ENCODE measurements around the gene ZNF792. TPM values are rescaled to one million over a fixed set of nuclear protein-coding genes. Genes with fewer than 3 reads are reported as not detected.
"Not testable (repeated sequence)": the region's sequence is repeated elsewhere in the genome, so short reads cannot be mapped to it uniquely, and the experiment has no call there.

The ZNF792 gene
- total RNA-seq, 2 donors from 2014 or later, result 30.2 to 32.1 TPM

- TF ChIP-seq, protein P1, sequence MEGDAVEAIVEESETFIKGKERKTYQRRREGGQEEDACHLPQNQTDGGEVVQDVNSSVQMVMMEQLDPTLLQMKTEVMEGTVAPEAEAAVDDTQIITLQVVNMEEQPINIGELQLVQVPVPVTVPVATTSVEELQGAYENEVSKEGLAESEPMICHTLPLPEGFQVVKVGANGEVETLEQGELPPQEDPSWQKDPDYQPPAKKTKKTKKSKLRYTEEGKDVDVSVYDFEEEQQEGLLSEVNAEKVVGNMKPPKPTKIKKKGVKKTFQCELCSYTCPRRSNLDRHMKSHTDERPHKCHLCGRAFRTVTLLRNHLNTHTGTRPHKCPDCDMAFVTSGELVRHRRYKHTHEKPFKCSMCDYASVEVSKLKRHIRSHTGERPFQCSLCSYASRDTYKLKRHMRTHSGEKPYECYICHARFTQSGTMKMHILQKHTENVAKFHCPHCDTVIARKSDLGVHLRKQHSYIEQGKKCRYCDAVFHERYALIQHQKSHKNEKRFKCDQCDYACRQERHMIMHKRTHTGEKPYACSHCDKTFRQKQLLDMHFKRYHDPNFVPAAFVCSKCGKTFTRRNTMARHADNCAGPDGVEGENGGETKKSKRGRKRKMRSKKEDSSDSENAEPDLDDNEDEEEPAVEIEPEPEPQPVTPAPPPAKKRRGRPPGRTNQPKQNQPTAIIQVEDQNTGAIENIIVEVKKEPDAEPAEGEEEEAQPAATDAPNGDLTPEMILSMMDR (conservative IDR thresholded peaks at IDR 0.05), result no peak
- H3K4me1 Mint-ChIP-seq, result peaks cover 38% of the 10 kb centered on the region
- no peak overlapping the region for H3K9ac ChIP-seq (ENCODE audit: extremely low read depth, low read length, poor library complexity, severe bottlenecking)
- peak; percentile 69 for DNase-seq
- no peaks in the 10 kb centered on the region for H3K4me1 ChIP-seq (ENCODE audit: control insufficient read depth, insufficient read depth, low read length)
- no peaks in the 10 kb centered on the region for H3K9me3 ChIP-seq (ENCODE audit: control insufficient read depth, low read length)
- no peaks in the 10 kb centered on the region for H3K27me3 ChIP-seq (ENCODE audit: control insufficient read depth, insufficient read depth, low read length, poor library complexity, severe bottlenecking)
- WGBS, 2 experiments (ENCODE audit: insufficient coverage in 1 of 2, insufficient read length in 1 of 2), result 45 to 53% methylated on average over 9 to 13 of the region's 13 CpGs
- peak overlapping the region; percentile 79 for H3K4me3 ChIP-seq (ENCODE audit: low read length)
- no peaks in the 10 kb centered on the region for H3K36me3 ChIP-seq (ENCODE audit: control insufficient read depth, insufficient read depth, low read length)
- H3K9me3 Mint-ChIP-seq, result peaks cover 6% of the 10 kb centered on the region
- peak overlapping the region; percentile 91 for H3K27ac Mint-ChIP-seq
- H3K27ac ChIP-seq (ENCODE audit: low read depth, low read length), result peak overlapping the region; percentile 89
- peak overlapping the region; percentile 85 for H3K4me3 Mint-ChIP-seq
- H3K27me3 Mint-ChIP-seq (ENCODE audit: insufficient read depth), result no peaks in the 10 kb centered on the region
- H3K36me3 Mint-ChIP-seq (ENCODE audit: low read depth), result peaks cover 10% of the 10 kb centered on the region
Observed at GRCh38 chr19:34998777-34999497, 34.9 kb upstream of the ZNF792 start.

GRCh38 chr19:34998224-34998623, 34.2 kb upstream of the ZNF792 start:
- H3K36me3 Mint-ChIP-seq (ENCODE audit: low read depth); H3K9me3 ChIP-seq (ENCODE audit: control insufficient read depth, low read length); H3K27me3 ChIP-seq (ENCODE audit: control insufficient read depth, insufficient read depth, low read length, poor library complexity, severe bottlenecking); H3K9ac ChIP-seq (ENCODE audit: extremely low read depth, low read length, poor library complexity, severe bottlenecking); H3K27me3 Mint-ChIP-seq (ENCODE audit: insufficient read depth); H3K36me3 ChIP-seq (ENCODE audit: control insufficient read depth, insufficient read depth, low read length); H3K4me3 Mint-ChIP-seq; H3K27ac Mint-ChIP-seq; DNase-seq; H3K9me3 Mint-ChIP-seq; H3K27ac ChIP-seq (ENCODE audit: low read depth, low read length); H3K4me3 ChIP-seq (ENCODE audit: low read length); H3K4me1 ChIP-seq (ENCODE audit: control insufficient read depth, insufficient read depth, low read length): not testable (repeated sequence)
- peaks cover 34% of the 10 kb centered on the region for H3K4me1 Mint-ChIP-seq
- WGBS, 2 experiments (ENCODE audit: insufficient coverage in 1 of 2, insufficient read length in 1 of 2), result 98% methylated on average over 4 of the region's 7 CpGs; no CpG with 5 or more reads in 1 of the 2 experiments

DNA sequence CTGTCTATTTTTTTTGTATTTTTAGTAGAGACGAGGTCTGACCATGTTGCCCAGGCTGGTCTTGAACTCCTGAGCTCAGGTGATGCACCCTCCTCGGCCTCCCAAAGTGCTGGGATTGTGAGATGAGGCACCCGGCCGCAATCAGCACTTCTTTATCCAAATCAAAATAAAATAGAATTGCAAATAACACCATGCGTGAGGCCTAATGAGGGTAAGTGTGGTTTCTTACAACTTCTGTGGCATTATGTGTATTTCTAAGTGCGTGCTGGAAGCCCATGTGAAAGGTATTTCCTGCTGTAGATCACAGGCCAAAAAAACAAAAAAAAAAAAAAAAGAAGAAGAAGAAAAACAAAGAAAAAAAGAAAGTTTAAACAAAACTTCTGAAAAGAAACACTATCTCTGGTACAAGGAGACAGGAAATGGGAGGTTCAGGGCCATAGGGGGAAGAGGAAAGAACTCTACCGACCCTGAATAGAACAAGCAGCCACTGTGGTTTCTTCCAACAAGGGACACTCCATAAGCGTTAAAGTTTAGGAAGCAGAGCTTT, 33.1 kb upstream of the ZNF792 start:
- no peak overlapping the region for H3K4me3 ChIP-seq (ENCODE audit: low read length)
- no peaks in the 10 kb centered on the region for H3K27me3 ChIP-seq (ENCODE audit: control insufficient read depth, insufficient read depth, low read length, poor library complexity, severe bottlenecking)
- TF ChIP-seq, protein P1 (conservative IDR thresholded peaks at IDR 0.05), result no peak
- no peak overlapping the region for H3K27ac ChIP-seq (ENCODE audit: low read depth, low read length)
- Mint-ChIP-seq H3K27ac (peak overlapping the region; percentile 48), H3K36me3 (ENCODE audit: low read depth) (peaks cover 4% of the 10 kb centered on the region), H3K9me3 (peaks cover 6% of the 10 kb centered on the region), H3K4me3 (no peak overlapping the region), H3K27me3 (ENCODE audit: insufficient read depth) (no peaks in the 10 kb centered on the region), H3K4me1 (peaks cover 24% of the 10 kb centered on the region)
- H3K4me1 ChIP-seq (ENCODE audit: control insufficient read depth, insufficient read depth, low read length), result no peaks in the 10 kb centered on the region
- DNase-seq, result no peak
- no peaks in the 10 kb centered on the region for H3K36me3 ChIP-seq (ENCODE audit: control insufficient read depth, insufficient read depth, low read length)
- 74 to 85% methylated on average over 3 to 6 of the region's 8 CpGs for WGBS, 2 experiments (ENCODE audit: insufficient coverage in 1 of 2, insufficient read length in 1 of 2)
- no peak overlapping the region for H3K9ac ChIP-seq (ENCODE audit: extremely low read depth, low read length, poor library complexity, severe bottlenecking)
- no peaks in the 10 kb centered on the region for H3K9me3 ChIP-seq (ENCODE audit: control insufficient read depth, low read length)

Measured in endodermal cell (in vitro differentiated cells).